GM04504 (cell line): ENCODE measurements around the gene DGCR2.
"Not testable (repeated sequence)": the region's sequence is repeated elsewhere in the genome, so short reads cannot be mapped to it uniquely, and the experiment has no call there.

Source experiments
- DNase-seq: peaks from one replicate; pipeline ENCODE4 v3.0.0-alpha.2; 2012; ENCODE audit warnings: low read depth

DGCR2 gene

DNA sequence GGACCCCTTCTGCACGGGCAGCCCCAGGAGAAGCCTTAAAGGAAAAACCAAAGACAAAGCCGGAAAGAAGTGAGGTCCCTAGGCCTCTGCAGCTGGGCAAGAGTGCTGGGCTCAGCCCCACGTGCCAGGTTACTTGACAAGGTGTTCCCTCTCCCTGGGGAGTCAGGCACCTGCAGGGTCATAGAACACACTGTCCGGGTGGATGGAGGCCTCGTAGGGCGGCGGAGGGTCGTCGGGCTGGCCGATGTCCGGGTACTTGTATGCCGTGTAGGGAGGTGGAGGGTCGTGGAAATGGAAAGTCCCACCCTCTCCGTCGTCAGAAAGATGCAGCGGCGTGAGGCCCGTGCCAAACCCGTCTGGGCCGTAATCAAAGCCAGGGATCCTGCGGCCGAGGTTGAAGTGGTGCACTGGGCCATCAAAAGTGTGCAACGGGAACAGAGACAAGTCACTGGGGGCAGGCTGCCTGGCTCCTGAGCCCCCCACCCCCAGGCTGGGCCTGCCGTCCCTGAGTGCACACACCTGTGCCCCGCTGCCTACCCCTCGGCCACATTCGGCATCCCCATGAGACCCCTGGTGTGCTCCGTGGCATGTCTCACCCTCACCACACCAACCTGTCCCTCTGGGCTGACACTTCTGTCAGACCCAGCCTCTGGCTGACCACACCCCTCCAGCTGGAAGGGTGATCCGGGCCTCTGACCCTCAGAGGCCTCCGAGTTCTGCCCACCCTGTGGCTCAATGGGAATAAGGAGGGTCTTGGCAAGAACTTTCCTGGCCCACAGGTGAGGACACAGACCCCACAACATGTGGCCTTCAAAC lies 81.1 kb downstream of the DGCR2 start:
- no peak for DNase-seq

DNA sequence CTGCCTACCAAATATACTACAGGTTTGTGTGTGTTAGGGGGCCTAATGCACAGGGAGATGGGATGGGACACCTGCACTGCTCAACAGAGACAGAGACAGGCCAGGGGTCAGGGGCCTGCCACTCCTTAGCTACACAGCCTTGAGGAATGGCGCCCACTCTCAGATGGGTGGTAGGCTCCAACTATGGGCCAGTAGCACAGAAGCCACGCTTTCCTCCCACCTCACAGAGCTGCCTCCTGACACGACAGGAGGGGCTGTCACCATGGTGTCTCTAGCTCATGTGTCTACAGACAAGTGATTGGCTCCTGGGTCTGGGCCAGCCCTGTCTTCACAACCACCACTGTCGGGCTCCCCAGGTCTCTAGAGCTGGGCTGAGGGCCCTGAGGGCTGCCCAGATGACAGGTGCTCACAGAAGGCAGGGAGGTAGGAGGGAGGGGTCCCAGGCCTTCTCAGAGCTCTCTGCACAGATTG lies 81.8 kb downstream of the DGCR2 start:
- no peak for DNase-seq

DNA sequence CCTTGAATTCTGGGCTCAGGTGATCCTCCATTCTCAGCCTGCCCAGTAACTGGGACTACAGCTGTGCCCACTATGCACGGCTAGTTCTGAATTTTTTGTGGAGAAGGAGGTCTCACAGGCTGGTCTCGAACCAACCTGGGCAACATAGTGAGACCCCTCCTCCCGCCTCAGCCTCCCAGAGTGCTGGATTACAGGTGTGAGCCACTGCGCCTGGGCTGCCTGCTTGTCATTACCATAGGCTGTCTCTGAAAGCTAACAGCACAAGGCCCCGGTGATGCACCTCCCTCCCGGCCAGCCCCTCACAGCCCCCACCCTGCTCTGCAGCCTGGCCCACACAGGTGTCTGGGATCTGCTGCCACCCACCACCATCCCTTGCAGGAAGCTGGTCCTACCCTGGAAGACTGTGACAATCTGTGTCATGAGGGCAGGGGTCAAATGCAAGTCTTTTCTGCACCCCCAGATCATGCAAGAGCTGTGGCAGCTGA lies 82.4 kb downstream of the DGCR2 start:
- no peak for DNase-seq

DNA sequence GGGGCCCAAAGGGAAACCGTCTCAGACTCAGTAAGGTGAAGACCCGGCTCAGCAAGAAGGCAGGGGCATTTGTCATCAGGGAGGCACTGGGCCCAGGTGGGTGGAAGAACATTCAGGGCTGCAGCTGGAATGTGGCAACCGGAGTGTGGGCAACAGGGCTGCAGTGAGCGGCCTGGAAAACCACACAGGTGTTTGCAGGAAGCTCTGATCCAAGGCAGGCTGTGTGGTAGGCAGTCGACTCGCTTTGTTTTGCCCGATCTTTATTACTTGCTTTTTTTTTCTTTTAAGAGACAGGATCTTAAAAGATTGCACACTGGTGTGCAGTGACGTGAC lies 82.8 kb downstream of the DGCR2 start:
- no peak for DNase-seq

DNA sequence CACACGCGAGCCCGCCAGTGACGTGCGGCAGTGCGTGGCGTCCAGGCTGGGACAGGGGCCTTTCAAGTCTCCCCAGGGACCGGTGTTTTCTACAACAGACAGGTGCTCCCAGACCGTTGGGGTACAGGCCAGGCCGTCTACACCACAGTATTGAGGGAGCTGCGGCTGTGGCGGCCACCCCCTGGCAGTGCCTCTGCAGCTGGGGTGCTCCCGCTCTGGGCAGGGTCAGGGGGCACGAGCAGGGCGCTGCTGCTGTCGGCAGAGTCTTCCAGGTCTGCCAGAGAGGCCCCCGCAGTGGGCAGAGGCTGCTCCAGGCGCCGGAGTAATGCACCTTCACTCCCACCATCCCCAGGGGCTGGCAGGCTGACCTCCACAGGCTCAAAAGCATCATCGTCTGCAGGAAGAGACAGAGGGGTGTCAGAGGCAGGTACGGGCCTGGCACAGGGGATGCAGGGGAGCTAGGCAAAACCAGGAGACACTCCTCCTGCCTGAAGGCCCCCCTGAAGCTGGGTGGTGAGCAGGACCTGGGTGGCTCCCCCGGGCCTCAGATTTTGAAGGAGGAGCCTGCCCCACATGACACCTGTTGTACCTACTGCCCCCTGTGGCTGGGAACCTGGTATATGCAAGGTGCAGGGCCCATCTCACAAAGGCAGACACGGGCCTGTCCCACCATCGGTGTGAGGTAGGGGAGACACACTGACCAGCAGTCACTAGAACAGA lies 83.3 kb downstream of the DGCR2 start:
- no peak for DNase-seq

DNA sequence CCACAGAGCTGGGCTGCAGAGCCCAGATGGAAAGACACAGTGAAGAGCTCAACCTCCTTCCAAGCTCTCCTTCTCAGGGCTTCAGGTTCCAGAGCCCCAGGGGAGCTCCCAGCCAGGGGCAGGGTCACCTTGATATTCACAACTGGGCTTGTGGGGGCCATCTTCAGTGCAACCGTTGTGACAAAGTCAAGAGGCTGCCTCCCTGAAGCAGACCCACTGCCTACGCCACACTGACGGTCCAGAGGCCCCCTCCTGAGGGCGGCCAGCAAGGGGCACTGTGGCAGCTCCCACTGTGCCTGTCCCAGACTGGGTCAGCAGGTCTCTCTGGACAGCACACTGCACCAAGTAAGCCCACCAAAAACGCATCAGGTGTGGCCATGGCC lies 84.1 kb downstream of the DGCR2 start:
- no peak for DNase-seq

DNA sequence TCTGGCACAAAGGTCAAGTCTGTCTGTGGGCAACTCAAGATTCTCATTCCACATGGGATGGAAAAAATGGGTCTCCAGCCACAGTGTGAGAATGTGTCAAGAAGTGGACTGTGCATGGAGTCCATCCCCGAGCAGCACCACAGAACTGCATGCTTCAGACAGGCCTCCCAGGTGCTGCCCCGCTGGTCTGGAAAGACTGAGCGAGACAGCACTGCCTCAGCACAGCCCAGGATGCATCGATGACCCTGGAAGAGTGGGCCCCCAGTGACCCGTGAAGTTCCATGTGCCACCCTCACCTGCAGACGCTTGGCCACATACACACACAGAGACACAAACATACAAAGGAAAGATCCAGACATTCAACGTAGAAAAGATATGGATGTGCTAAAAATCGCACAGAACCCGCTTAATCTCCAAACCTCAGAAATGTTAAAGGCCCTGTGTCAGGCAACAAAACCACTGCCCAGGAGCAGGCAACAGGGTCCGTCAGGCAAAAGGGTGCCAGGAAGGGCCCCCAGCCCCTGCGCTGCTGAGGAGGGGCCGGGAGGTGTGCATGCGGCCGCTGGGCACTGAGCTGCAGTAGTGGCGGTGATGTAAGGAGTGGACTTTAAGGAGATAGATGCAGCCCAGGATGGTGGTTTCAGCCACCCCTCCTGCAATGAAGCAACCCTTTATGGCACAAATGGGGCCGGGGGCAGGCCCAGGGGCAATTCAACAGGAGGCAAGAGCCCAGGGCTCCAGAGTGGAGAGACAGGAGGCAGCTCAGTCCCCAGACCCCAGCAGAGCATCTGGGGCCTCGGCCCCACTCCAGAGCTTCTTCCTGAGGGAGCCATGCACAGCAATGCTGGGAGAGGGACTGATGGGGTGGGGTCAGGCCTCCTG lies 84.7 kb downstream of the DGCR2 start:
- DNase-seq, result no peak

DNA sequence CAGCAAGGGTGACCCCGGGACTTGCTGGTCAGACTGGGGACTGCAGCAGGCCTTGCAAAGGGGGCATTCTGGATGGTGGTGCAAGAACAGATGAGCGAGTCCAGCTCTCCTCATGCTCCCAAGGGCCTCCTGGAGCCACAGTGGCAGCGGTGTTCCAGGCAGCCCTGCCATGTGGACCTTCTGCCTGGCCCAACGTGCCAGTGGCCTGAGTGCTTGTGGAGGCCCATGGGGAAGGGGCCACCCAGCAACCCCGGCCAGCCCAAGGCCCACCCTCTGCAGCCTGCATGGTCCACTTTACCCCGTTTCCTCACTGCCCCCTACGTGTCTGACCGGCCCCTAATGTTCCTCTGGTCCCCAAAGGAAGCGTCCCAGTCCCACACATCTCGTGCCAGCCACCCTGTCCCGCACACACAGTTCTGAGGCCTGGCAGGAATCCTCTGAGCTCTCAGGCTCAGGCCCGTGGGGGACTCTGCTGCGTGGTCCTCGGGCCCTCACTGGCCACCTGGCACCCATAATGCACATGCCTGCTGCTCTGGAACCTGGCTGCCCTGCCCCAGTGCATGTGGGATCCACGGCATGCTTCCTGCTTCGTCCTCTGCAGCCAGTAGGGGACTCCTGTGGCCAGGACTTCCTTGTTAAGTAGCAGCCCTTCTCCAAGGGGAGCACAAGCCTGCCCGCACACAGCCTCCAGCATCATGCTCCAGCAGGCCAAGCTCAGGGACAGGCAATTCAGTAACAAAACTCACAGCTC lies 85.5 kb downstream of the DGCR2 start:
- DNase-seq, result no peak

DNA sequence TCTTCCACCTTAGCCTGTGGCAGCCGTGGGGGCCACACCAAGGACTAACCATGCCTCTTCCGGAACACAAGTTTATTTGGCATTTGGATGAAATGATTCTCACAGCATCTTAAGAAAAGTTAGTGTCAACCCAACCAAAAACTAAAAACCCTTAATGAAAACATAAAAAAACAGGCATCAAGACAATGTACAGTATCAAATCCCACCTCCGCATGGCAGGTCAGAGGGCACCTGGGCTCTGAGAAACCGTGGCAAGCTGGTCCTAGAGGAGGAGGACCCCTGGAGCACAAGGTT lies 86.0 kb downstream of the DGCR2 start:
- DNase-seq, result no peak

DNA sequence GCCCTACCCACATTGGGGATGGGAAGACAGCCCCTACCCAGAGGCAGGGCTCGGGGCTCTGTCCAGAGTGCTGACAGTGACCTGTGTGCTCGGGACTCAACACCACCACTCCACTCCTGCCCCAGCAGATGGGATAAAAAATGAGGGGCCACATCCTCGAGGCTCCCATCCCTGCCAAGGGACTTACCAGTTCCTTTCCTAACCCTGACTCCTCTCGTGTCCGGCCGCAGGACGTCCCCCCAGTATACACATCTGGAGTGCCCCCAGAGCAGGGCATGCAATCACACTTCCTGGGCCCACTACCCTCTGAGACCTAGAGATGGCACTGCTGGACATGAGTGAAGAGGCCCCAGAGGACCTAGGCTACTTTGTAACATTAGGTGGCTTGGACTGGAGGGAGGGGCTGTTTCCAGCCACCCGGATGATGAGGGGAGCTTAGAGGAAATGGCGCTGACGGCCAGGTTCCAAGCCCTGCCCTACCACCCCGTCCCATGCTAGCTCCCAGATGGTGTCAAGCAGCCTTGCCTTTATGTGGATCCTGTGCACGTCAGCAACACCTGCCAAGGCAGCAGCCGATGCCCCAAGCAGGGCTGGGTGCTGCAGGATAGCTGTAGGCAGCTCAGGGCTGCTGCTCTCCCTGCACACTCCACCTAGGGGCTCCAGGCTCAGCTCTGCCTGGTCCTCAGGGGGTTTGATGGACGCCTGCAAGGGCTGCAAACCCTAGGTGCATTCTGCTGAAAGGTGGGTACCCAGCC lies 86.6 kb downstream of the DGCR2 start:
- DNase-seq, result no peak

DNA sequence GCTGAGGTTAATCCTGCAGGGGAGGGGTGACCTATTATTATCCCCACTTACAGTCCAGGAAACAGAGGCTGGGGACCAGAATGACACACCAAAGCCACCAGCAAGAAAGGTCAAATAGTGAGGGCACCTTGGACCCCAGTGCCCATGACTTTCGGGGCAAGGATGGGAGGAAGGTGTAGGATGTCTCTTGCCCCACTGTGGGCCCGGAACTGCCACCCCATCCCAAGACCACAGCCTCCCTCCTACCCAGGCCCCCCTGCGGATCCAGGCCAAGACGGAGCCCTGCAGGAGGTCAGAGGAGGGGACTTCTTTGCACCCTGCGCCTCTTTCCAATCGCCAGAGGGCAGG lies 87.1 kb downstream of the DGCR2 start:
- not testable (repeated sequence) for DNase-seq

DNA sequence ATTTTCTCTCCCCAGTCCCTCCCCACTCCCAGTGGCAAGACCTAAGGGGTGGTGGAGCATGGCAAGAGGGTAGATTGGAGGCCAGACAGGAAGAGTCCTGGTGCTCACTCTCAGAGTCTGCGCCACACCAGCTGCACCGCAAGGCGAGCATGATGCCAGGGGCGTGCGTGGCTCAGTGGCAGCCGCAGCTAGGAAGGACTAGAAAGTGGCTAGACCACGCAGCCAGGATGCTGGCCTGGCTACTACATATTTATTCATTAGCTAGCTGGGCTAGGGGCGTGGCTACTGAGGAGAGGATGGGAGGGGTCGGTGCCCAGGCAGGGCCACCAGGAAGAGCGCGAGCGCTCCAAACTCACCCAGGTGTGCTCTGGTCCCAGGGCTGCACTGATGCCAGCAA lies 87.5 kb downstream of the DGCR2 start:
- DNase-seq, result not testable (repeated sequence)

DNA sequence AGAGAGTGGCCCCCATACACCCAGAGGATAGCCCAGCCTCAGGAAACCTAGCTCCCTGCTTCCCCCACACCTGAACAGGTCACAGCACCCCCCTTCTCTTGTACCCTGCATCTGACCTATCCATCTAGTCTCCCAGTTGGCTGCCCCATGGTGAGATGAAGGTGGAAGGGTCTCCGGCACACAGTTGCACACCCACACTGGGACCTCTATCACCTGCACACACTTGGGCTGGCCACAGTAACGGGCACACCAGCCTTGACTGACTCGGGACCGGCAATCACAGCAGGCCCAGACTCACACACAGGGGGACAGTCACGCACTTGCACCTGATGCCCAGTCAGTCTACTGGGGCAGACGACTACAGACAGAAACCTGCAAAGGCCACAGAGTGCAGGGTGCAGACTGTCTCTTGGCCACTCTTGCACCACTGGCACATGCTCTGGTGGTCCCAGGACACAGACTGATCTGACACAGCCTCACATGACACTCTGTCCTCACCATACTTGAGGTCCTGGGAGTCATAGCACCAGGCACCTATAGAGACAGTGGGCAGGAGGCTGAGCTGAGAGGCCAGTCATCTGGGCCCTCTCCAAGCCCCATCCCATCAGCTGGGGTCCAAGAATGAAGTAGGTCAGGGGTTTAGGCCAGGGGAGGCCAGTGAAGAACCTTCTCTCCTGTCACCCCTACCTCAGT lies 88.0 kb downstream of the DGCR2 start:
- DNase-seq, result not testable (repeated sequence)

DNA sequence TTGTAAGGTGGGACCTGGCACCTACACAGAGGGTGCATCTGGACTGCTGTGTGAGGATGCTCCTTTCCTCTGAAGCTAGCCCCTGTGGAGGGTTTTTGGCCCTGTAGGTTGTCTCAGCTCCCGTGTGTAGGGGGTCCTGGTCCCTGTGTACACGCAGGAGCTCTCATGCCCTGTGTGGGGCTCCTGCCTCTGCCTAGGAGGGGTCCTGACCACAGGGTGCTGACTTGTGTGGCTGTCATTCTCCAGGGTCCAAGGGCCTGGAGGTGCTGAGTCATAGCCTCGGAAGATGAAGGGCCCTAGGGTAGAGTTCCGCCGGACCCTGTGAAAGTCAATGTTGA lies 88.7 kb downstream of the DGCR2 start:
- not testable (repeated sequence) for DNase-seq

DNA sequence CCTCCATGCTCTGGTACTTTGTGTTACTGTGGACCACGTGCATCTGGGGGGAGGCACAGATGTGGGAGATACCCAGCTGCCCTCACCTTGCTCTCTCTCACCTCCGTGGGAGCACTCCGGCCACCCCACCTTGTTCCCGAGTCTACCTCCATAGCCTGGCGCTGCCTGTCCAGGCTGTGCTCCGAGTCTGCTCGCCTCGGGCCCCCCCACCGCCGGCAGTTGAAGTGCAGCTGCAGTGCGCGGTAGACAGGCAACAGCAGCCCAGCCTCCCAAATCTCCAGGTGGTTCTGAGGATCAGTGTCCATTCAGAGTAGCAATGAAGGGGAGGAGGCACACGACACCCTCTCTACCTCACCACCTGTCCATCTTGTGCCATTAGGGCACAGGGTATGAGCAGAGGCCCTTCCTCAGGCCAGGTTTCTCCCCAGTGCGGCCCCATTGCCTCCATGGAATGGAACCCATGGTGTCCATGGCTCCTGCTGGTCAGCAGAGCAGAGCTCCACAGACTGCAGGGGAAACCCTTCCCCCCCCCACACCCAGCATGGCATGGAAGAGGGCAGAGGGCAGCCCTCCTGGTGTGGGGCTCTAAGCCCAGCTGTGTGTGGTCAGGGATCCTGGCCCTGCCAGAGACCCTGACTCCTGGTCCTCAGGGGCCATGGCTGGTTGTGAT lies 89.2 kb downstream of the DGCR2 start:
- not testable (repeated sequence) for DNase-seq

DNA sequence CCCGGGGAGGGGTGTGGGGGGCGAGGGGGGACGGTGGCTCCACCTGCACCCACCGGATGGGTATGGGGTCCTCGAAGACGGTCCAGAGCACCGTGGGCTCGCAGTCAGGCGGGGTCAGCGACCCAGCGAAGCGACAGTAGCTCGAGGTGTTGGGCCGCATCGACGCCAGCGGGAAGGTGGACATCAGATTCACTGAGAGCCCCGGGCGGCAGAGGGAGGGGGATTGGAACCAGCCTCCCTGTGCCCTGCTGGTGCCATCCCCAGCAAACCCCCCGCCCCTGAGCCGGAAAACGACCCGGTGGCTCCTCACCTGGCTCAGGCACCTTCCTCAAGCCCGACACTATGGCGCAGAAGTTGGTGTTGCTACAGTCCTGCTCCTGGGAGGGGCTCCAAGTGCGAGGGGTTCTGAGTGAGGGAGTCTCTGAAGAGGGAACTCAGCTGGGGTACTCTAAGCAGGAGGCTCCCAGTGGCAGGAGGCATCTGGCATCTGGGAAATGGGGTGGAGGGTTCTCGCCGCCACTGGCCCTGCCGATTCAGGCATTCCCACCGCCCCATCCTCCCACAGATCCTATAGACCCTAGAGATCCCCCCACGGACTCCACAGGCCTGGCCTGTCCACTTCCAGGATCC lies 89.9 kb downstream of the DGCR2 start:
- DNase-seq, result not testable (repeated sequence)

DNA sequence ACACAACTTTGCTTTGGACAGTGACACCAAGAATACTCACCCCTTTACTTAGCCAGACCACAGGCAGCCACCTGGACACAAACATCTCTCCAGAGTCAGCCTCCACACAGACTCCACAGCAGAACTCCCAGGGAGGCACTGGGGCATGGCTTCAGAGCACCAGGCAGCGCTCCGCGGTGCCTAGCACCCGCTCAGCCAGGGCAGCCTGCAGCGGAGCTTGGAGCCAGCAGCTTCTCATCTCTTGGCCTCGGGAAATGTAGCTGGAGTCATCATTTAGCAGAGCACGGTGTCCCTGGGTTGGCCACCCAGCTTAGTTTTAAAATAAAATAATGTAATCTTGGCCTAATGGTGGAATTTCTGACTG lies 91.3 kb downstream of the DGCR2 start:
- DNase-seq, result not testable (repeated sequence)

DNA sequence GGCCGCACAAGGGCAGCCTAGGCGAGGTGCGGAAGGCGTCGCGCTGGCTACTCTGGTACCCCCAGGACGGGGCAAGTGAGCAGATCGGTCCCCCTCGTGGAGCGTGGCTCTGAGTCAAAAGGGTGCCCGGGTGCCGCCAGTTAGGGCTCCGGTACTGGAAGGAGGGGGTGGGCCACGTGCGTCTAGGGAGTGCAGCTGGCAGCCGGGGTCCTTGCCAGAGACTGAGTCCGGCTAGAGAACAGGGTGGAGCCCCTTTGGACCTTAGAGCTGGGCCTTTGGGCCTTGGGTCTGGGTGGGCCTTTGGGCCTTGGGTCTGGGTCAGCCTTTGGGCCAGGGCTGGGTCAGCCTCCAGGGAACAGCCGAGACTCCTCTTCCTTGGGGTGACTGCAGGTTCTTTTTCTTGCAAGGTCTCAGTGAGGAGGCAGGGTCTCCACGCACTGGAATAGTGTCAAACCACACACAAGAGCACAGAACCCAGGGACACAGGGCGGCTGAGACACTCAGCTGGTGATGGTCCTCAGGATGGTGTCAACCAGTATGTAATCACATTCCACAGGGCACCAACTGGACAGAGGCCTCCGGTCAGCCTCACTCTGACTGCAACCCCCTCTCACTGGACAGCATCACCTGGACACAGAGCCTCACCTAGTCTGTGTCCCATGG lies 91.9 kb downstream of the DGCR2 start:
- not testable (repeated sequence) for DNase-seq
